Spleen (tissue), 3 donors: Measurements from ENCODE around the gene DPP7.

Source experiments
- POLR2A ChIP-seq, 3 donors: fragments of 450-650 bp; IDR thresholded peaks; one replicate each; pipeline ENCODE4 v1.5.1; 2017; ENCODE audit warnings: antibody characterized with exemption in 3 of 3, mild to moderate bottlenecking in 1 of 3
- POLR2AphosphoS5 ChIP-seq, 3 donors: sonication (generic); formaldehyde crosslinking; IDR thresholded peaks; one replicate each; pipeline ENCODE4 v1.5.1; 2017; ENCODE audit warnings: antibody characterized with exemption in 3 of 3

GRCh38 chr9:137109250-137110146 is 5.0 kb downstream of the DPP7 start:
- TF ChIP-seq POLR2A (IDR thresholded peaks at IDR 0.05) (no peak), POLR2AphosphoS5 (IDR thresholded peaks at IDR 0.05) (peak in 1 of 3 donors; percentile 51)
